HuH-7.5 (cell line): ENCODE data around the gene PNPLA8.
"Not testable (repeated sequence)": the region's sequence is repeated elsewhere in the genome, so short reads cannot be mapped to it uniquely, and the experiment has no call there.

ENCODE experiments used
- DNase-seq: peaks from one replicate; pipeline ENCODE4 v3.0.0; 2011; ENCODE audit warnings: low spot score

PNPLA8 gene

DNA sequence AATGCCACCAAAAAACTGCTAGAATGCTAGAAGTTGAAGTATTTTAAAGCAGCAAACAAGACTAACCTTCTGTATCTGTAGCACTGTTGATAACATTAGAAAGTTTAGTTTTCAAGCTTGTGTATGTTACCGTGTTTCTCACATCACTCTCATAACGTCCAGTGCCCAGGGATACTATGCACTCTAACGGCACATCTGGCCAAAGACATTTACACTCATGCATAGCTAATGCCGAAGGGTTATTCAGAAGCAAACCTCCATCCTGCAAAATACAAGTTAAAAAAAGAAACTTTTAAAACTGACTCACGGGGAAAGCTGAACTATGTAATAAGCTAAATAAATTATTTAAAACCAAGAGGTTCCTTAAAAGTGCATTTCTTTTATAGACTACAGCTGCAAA is 46.8 kb downstream of the PNPLA8 start:
- no peak for DNase-seq

DNA sequence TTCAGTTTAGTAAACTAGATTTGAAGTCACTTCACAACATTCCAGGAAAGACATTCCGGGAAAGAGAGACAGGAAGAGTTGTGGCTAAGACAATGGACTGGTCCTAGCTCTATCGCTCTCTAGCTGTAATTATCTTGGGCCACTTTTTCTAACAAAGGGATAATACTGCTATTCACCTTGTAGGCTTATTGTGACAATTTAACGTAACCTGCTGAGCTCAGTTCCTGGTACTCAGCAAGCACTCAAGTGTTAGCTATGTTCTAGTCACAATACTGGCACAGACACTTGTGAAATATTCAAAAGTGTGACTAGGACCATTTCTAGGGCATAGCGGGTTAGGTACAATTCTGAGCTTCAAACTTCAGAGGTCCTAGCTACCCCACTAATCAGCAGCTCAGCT is 57.7 kb downstream of the PNPLA8 start:
- no peak for DNase-seq

DNA sequence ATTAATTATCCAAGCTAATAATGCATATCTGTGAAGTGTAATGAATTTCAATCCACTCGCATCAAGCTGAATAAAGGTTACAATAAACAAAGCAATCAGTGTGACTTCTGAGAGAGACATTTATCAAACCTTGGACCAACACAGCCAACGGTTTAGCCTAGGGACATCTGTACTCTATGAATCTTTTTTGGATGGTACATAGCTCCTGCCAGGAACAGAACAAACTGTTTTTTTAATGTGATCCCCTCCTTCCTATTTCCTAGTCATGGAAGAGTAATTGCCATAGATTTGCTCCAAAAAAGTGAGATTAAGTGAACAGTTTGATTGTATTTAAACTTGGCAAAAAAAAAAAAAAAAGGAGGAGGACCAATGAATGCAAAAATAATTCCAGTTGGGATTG is 58.5 kb downstream of the PNPLA8 start:
- DNase-seq, result no peak

DNA sequence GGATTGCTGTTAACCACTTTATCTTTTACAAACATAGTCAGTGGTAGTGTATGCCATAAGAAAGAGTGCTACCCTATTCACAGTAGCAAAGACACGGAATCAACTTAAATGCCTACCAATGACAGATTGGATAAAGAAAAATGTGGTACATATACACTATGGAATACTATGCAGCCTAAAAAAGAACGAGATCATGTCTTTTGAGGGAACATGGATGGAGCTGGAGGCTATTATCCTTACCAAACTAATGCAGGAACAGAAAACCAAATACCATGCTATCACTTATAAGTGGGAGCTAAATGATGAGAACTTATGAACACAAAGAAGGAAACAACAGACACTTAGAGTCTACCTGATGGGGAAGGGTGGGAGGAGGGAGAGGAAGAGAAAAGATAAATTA is 59.6 kb downstream of the PNPLA8 start:
- DNase-seq, result not testable (repeated sequence)

DNA sequence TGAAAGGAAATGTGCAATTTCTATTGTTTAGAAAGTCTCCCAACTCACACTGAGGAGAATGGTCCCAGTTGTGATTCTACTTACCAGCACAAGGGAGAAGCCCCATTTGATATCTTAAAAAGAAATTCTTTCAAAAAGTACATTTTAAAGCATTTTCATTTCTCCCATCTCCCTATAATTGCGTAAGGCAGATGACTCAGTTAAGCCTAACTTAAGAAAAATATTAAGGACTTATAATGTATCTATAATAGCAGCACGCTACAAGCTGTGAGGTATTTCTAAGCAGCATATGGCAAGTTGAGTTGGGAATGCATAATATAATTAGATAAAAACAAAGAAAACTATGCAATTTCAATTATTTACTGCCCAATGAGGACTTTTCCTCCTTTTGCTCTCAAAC is 61.2 kb downstream of the PNPLA8 start:
- DNase-seq, result no peak

DNA sequence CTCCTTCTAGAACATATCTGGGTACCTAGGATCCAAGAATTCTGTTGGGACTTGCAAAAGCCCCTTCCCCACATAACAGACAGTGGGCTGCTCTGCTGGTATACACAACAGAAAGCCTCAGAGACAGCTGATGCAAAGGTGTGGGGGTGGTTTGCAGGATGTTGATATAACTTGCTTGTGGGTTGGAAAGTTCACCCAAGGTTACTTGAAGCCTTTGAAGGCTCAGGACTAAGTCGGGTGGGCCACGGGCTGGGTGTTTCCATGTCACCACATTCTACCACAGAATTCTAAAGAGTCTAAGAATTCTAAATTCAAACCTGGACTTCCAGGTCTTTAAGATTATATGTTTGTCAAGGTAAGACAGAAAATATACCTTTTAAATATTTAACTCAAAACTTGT is 62.3 kb downstream of the PNPLA8 start:
- DNase-seq, result no peak

DNA sequence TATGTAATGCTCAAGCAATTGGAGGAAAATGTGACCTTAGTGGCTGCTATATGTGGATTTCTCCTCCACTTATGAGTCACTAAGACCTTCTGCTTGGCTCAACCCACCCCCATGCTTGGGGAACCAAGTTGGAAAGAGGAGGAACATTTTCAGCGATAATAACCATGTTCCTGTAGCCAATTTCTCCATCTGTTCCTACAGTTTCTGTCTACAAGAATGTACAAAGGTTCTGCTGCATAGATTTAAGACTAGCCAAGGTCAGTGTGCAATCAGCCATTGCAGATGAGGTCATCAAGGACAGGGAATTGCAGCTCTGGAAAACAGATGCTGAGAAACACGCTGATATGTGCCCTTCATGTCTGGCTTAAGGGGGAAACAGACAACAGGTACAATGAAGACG is 64.1 kb downstream of the PNPLA8 start:
- no peak for DNase-seq

DNA sequence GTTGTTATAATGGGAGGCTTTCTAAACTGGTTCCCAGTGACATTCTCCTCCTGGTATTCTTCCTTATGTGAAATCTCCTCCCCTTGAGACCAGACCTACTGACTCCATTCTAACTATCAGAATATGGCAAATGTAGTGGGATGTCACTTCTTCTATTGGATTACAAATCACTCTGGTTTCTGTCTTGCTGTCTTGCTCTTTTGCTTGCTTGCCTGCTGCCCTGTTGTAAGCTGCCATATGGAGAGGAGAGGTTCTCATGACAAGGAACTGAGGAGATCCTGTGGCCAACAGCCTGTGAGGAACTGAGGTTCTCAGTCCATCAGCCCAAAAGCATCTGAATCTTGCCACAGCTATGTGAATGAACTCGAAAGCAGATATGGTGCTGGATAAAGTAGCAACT is 65.0 kb downstream of the PNPLA8 start:
- no peak for DNase-seq

DNA sequence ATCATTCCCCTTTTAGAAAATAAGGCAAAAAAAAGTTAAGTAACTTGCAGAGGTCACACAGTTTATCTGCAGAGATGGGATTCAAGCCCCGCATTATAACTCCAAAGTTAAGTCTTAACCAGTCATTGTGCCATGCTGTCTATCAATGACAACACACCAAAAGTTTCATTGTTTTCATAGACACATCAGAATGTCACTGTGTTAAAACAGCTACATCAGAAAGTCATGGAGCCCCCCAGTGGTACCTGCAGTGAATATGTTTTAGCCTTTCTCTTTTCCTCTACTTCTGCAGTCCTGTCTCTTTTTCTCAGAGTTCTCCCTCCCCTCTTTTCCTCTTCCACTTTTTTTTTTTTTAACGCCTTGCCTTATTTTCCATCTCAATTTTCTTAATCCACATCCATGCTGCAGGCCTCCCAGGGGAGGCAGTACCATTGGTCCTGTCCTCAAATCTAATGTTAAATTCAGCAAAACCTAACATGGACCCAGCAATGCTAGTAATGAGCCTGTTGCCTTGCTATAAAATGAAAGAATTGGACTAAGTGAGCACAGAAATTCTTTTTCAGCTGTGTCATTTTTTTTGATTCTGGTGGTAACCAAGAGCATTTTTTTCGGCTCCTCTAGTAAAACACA is 65.9 kb downstream of the PNPLA8 start:
- DNase-seq, result peak; percentile 60

DNA sequence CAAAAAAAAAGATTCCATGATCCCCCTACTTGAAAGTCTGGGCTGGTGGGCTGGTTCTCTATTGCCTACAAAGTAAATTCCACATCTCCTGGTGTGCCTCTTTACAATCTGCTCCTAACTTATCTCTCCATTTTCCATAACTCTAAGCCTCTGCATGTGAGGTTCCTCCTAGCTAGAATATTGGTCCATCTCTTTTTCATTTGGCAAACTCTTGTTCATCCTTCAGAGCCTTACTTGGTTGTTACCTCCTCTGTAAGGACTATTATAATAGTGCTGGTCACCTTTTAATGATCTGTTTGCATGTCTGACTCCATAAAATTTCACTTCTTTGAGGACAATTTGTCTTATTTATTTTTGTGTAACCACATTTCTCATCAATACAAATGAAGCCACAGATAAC is 68.1 kb downstream of the PNPLA8 start:
- no peak for DNase-seq

DNA sequence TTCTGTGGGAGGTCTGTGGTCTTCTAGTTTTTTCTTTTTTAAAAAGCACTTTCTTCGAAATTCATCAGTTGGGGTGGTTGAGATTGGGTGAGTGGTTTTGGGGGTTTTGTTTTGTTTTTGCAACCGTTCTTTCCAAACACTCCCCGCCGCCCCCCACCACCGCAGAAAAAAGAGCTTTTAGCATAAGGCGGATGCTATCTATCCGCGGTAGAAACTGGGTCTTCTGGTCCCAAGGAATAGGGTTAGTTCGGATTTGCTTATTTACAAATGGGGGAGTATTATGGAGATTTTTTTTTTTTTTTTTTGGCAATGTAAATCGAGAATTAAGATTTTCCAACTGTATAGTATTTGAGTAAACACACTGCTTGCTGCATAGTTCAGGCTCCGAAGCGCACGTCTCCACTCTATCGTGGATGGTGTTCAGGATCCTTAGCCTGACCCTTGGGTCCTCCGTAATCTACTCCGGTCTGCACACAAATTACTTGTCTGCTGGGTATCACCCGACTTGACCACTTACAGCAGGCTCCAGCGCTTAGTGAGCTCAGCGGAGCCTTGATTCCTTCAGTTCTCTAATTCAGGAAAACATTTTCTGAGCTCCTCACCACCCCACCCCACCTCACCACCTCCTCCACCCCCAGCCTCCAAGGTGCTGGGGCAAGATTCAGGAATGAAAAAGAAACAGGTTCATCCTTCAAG is 68.9 kb downstream of the PNPLA8 start:
- DNase-seq, result no peak

DNA sequence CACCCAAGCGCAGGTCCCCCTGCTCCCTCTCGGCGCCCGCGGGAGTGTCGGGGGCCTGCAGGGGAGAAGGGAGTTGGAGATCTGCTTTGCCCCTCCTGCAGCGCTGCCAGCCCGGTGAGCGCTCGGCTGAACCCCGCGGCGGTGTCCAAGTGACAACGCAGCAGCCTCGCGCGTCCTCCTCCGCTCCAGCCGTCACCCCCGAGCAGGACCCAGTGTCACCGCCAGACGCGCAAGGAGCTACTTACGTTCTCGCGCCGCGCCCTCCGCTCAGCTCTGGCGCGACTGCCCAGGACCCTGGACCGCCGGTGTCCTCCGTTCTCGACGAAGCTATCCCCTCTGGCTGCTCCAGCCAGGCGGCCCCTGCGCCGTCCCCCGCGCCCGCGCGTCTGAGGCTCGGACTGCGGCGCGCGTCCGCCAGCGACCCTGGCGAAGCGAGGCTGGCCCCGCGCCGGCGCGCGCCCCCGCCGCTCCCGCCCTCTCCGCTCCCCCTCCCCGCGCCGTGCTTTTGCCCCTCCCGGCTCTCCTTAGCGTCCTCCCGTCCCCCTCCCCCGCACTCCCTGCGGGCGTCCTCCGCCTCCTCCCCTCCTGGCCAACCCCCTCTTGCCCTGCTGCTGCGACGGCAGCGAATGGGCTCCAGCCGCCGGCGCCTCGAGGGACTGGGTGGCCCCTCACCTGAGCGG is 69.8 kb downstream of the PNPLA8 start, which contains the start of gene NRCAM:
Gene NRCAM (minus strand): TSS at position 439 of the 680 bp plus-strand sequence. CDS start 216,372 bp downstream, outside the sequence.
- peak; percentile 94 for DNase-seq

DNA sequence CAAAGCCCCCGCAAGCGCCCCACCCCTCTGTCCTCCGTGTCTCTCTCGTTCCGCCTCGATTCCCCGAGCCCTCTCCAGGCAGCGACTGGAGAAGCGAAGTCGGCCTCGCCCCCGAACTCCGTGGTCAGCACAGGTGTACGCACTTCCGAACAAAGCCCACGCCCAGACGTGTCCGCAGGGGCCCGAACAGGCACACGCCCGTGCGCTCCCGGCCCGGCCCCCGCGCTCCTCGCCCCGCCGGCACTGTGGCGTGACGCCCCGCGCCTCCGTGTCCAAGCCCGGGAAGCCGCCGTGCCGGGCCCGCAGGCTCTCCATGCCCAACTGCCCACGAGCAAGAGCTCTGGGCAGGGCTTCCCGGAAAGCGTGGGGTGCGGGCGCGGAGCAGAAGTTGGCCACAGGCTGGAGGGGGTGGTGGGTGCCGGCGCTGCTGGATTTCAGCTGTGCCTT is 70.4 kb downstream of the PNPLA8 start:
- DNase-seq, result peak; percentile 41

DNA sequence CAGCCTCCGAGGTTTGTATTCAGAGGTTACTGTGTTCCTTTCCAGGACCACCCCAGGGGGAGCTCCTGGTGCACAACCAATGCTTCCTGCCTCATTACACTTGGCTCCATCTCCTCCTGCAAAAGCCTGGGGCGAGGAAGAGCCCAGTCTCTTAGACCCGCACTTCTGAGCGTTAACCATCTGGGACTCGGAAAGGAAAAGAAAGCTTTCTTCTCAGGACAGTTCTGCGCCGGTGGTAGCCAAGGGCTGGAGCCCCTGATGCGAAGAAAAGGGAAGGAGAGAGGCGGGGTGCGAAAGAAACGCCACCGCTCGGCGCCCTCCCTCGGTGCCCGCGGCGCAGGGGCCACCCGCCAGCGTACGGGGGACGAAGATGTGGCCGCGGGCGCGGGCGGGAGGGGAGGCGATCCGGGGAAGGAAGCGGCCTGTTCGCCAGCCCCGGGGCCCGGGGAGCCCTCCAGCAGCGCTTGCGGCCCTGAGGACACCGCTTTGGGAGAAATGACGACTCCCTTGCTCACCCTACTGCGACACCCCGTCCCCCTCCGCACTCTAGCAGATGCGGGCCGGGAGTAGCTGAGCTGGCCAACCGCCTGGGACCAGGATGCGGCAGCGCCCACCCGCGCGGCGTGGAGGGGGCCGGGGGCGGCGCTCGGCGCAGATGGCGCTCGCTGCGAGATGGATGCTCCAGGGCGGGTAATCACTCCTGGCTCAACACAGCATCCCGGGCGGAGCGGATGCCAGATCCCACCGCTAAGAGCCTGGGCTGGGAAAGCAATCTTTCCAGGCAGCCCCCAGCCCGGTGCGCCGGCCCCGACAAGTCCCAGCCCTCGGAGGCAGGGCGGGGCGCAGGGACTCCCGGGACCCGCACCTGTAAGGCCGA is 71.0 kb downstream of the PNPLA8 start:
- DNase-seq, result peak; percentile 69

DNA sequence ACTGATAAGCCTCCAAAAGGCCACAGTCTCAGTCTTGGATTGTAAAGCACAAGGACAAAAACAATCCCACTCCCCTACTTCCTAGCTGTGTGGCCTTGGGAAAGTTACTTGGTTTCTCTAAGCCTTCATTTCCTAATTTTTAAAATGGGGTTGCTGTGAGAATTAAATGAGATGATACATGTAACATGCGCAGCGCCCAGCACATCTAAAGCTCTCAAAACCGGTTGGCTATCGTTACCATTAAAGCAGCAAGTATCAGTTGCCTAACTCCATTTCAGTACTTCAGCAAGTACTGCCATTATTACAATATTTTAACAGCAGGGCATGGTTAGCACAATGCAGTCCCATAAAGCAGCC is 71.6 kb downstream of the PNPLA8 start:
- no peak for DNase-seq

DNA sequence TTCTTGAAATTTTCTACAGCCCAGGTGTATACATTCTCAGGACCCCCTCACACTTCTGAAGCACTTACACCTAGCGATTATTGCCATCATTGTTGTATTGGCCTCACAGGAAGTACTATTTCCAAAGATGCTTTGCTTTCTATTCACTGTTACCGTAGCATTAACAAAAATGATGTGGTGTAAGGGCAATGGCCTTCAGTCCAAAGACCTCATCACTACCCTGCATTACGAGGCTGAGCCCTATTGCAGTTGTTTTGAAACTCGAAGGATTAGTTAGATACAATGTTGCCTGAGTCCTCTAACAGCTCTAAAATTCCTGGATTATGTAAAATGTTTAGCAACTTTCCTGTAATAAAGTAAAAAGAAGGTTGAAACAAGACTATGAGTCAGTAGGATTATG is 72.6 kb downstream of the PNPLA8 start:
- no peak for DNase-seq

DNA sequence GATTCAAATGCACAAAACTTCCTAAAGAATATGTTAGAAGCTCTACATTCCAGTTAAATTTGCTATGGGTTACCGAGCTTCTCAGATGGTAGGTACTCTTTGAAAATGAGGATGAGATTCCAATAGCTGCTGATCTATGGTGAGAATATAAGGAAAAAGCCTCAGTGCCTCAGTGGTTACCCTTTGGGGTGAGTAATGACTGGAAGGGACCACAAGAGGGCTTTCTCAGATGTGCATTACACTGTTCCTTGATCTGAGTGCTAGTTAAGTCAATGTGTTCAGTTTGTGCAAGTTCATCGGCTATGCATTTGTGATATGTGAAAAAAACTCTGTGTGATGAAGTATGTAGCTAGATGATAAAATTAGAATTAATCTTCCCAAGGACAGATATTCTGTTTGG is 73.2 kb downstream of the PNPLA8 start:
- DNase-seq, result peak; percentile 33

DNA sequence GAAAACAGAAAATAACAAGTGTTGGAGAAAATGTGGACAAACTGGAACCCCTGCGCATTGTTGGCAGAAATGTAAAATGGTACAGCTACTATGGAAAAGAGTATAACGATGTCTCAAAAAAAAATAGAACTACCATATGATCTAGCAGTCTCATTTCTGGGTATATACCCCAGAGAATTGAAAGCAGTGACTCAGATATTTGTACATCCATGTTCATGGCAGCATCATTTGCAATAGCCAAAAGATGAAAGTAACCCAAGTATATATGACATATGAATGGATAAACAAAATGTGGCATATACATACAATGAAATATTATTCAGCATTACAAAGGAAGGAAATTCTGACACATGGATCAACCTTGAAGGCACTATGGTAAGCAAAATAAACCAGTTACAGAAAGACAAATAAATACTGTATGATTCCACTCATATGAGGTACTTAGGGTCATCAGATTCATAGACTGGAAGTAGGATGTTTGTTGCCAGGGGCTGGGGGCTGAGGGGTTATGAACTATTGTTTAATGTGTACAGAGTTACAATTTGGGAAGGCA is 74.6 kb downstream of the PNPLA8 start:
- DNase-seq, result no peak

DNA sequence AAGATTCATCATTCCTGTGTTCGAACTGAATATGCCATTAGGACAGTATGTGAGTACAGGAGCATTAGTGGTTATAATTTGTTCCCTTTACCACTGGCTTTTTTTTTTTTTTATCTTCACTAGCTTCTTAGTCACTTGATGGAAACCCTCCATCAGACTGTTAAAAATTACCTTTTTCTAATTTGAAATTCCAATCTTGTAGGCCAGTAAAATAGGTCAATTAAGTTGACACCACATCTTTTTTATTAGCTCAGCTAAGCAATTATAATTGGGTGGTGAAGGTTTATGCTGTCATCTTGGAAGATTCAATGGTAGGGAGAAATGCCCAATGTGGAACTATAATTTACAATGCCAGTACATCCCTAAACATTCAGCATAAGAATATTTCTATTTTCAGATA is 75.8 kb downstream of the PNPLA8 start:
- no peak for DNase-seq

DNA sequence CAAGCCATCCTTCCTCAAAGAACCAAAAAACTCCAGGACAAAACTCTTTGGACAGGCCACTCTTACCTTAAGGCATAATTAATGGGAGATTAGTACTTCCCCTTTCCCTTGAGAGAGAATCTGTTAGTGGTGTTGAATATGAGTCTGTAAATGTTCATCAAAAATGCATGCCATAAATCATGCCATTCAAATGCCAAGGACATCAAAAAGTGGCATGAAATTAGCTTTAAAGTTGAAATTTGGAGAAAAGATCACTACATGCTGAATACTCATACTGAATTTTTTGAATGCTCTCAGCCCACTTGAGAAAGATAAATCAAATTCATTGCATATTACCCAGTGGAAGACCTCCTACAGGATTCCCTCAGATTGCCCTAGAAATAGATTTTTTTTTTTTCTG is 76.4 kb downstream of the PNPLA8 start:
- no peak for DNase-seq

DNA sequence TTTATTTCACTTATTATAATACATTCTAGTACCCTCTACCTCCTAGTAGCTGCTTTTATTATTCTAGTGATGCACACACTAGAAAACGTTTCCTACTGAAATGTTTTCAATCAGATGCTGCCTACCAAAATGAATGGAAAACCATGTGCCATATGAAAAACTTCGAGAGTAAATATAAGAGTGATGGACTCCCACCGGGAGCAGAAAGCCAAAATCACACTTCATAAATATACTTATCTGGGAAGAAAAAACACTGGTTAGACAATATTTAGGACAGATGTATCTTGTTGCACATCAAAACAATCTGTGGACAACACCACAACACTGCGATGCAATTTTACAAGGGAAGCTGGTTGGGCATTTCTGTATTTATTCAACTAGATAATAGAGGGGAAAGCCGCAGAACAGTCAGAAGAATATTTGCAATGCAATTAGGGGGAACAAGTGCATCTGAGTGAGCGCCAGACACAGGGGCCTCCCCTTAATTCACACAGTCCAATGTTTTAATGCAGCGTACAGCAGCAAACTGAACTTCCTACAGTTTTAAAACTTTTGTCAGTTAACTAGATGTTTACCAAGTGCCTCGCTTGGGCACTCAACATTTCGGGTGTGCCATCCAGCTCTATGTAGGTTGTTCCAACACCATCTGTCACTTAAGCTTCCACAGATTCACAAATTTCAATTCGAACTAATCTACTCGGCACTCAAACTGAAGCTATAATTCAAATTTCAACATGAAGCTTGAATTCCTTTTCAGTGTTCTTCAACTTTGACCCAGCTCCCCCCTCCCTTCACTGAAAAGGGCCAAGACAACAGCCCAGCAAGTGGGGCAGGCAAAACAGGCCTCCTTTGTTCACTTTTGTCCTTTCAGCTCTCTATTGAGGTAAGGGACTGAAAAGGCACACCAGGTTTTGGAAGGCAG is 77.1 kb downstream of the PNPLA8 start:
- no peak for DNase-seq
